SH-SY5Y (cell line): ENCODE measurements around the gene GALNT1.

ENCODE experiments used
- GATA2 ChIP-seq: IDR thresholded peaks from 2 replicates; pipeline ENCODE4 v1.6.1; 2011; ENCODE audit warnings: mild to moderate bottlenecking, low read depth, low read length
- GATA3 ChIP-seq: IDR thresholded peaks from 2 replicates; pipeline ENCODE4 v1.6.1; 2011; ENCODE audit warnings: low read depth, mild to moderate bottlenecking, low read length, moderate library complexity

DNA sequence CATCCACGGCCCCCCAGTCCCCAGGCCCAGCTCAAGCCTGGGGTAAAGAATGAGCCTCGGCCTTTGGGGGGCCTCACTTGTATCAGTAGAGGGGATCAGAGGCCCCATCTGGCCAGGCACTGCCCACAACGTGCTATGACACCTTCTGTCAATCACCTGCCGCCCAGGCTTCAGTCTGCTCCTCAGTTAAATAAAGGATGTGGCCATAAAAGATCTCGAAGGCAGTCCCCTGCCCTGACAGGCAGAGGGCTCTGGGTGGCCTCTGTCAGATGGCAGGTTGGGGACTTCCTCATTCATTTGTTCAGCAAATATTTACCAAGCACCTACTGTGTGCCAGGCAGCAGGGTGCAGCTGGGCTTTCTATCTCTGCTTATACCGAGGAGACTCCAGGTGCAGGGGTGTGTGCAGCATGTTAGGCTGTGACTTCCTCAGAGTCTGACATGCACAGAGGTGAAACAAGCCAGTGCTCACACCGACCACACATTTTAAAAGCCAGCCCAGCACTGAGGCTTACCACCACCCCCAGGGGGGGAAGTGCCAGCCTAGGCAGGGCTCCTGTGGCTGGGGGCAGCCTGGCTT lies 166.4 kb downstream of the GALNT1 start:
- TF ChIP-seq GATA2 (no peak), GATA3 (no peak)
